Measurements from ENCODE around the gene NKD1. TPM values are rescaled to one million over a fixed set of nuclear protein-coding genes. Genes with fewer than 3 reads are reported as not detected.

Gene NKD1
- total RNA-seq, 1 donor = under 0.01 TPM

GRCh38 chr16:50618238-50618918 is 70.2 kb downstream of the NKD1 start:
- DNase-seq (ENCODE audit: insufficient read length, low spot score, missing footprints) = no peak
- no peaks in the 10 kb centered on the region for H3K27me3 ChIP-seq (ENCODE audit: insufficient read depth, low read length)
- H3K9me3 ChIP-seq (ENCODE audit: low read depth, low read length) = no peaks in the 10 kb centered on the region
- no peaks in the 10 kb centered on the region for H3K79me2 ChIP-seq (ENCODE audit: insufficient read depth, low read length)
- TF ChIP-seq CTCF (IDR thresholded peaks at IDR 0.05; ENCODE audit: extremely low read depth, low read depth, low read length) = no peak
- no peak overlapping the region for H2AFZ ChIP-seq (ENCODE audit: low read length)
- no peak overlapping the region for H3K27ac ChIP-seq (ENCODE audit: low read depth, low read length)
- no peaks in the 10 kb centered on the region for H3K36me3 ChIP-seq (ENCODE audit: insufficient read depth, low read length)
- H3K4me3 ChIP-seq (ENCODE audit: insufficient read depth, low read length) = no peak overlapping the region
- H3K4me2 ChIP-seq (ENCODE audit: insufficient read depth, low read length) = no peak overlapping the region
- no peaks in the 10 kb centered on the region for H3K4me1 ChIP-seq (ENCODE audit: insufficient read depth, low read length)
- no peaks in the 10 kb centered on the region for H4K20me1 ChIP-seq (ENCODE audit: insufficient read depth, low read length)

- Histone ChIP-seq H3K27ac (ENCODE audit: low read depth, low read length) (no peak overlapping the region), H3K4me2 (ENCODE audit: insufficient read depth, low read length) (no peak overlapping the region), H3K4me1 (ENCODE audit: insufficient read depth, low read length) (no peaks in the 10 kb centered on the region), H3K4me3 (ENCODE audit: insufficient read depth, low read length) (no peak overlapping the region), H4K20me1 (ENCODE audit: insufficient read depth, low read length) (no peaks in the 10 kb centered on the region), H3K9me3 (ENCODE audit: low read depth, low read length) (no peaks in the 10 kb centered on the region), H2AFZ (ENCODE audit: low read length) (no peak overlapping the region), H3K36me3 (ENCODE audit: insufficient read depth, low read length) (no peaks in the 10 kb centered on the region), H3K79me2 (ENCODE audit: insufficient read depth, low read length) (no peaks in the 10 kb centered on the region), H3K27me3 (ENCODE audit: insufficient read depth, low read length) (no peaks in the 10 kb centered on the region)
- no peak for TF ChIP-seq CTCF (IDR thresholded peaks at IDR 0.05; ENCODE audit: extremely low read depth, low read depth, low read length)
- DNase-seq (ENCODE audit: insufficient read length, low spot score, missing footprints) = no peak
Measured at GRCh38 chr16:50619702-50620491, 71.7 kb downstream of the NKD1 start.

GRCh38 chr16:50620646-50621451 is 72.7 kb downstream of the NKD1 start:
- H2AFZ ChIP-seq (ENCODE audit: low read length) = no peak overlapping the region
- no peaks in the 10 kb centered on the region for H3K36me3 ChIP-seq (ENCODE audit: insufficient read depth, low read length)
- no peak overlapping the region for H3K4me2 ChIP-seq (ENCODE audit: insufficient read depth, low read length)
- no peak for DNase-seq (ENCODE audit: insufficient read length, low spot score, missing footprints)
- H4K20me1 ChIP-seq (ENCODE audit: insufficient read depth, low read length) = no peaks in the 10 kb centered on the region
- H3K4me1 ChIP-seq (ENCODE audit: insufficient read depth, low read length) = no peaks in the 10 kb centered on the region
- H3K79me2 ChIP-seq (ENCODE audit: insufficient read depth, low read length) = no peaks in the 10 kb centered on the region
- no peak overlapping the region for H3K27ac ChIP-seq (ENCODE audit: low read depth, low read length)
- no peaks in the 10 kb centered on the region for H3K27me3 ChIP-seq (ENCODE audit: insufficient read depth, low read length)
- H3K9me3 ChIP-seq (ENCODE audit: low read depth, low read length) = no peaks in the 10 kb centered on the region
- no peak for TF ChIP-seq CTCF (IDR thresholded peaks at IDR 0.05; ENCODE audit: extremely low read depth, low read depth, low read length)
- H3K4me3 ChIP-seq (ENCODE audit: insufficient read depth, low read length) = no peak overlapping the region

GRCh38 chr16:50621452-50621792 is 73.2 kb downstream of the NKD1 start:
- H3K27ac ChIP-seq (ENCODE audit: low read depth, low read length) = no peak overlapping the region
- no peaks in the 10 kb centered on the region for H4K20me1 ChIP-seq (ENCODE audit: insufficient read depth, low read length)
- DNase-seq (ENCODE audit: insufficient read length, low spot score, missing footprints) = no peak
- H2AFZ ChIP-seq (ENCODE audit: low read length) = no peak overlapping the region
- H3K79me2 ChIP-seq (ENCODE audit: insufficient read depth, low read length) = no peaks in the 10 kb centered on the region
- H3K4me1 ChIP-seq (ENCODE audit: insufficient read depth, low read length) = no peaks in the 10 kb centered on the region
- TF ChIP-seq CTCF (IDR thresholded peaks at IDR 0.05; ENCODE audit: extremely low read depth, low read depth, low read length) = no peak
- no peaks in the 10 kb centered on the region for H3K9me3 ChIP-seq (ENCODE audit: low read depth, low read length)
- no peaks in the 10 kb centered on the region for H3K36me3 ChIP-seq (ENCODE audit: insufficient read depth, low read length)
- no peak overlapping the region for H3K4me2 ChIP-seq (ENCODE audit: insufficient read depth, low read length)
- no peaks in the 10 kb centered on the region for H3K27me3 ChIP-seq (ENCODE audit: insufficient read depth, low read length)
- no peak overlapping the region for H3K4me3 ChIP-seq (ENCODE audit: insufficient read depth, low read length)
